A673 (cell line): ENCODE data around the gene C2CD2L. TPM values are rescaled to one million over a fixed set of nuclear protein-coding genes. Genes with fewer than 3 reads are reported as not detected.
A peak's percentile ranks its signal among the peaks of the same experiment; 100 is the strongest.
"Not testable (repeated sequence)": the region's sequence is repeated elsewhere in the genome, so short reads cannot be mapped to it uniquely, and the experiment has no call there.

ENCODE experiments used
- Bru-seq: library from RNA; stranded (reverse); fragments of 400-500 nt; gene quantifications from one replicate; lab custom pipeline; 2021; lab: Mats Ljungman, UMichigan
- BruChase-seq, 2 experiments: library from RNA; stranded (reverse); fragments of 400-500 nt; gene quantifications; one replicate each; lab custom pipeline; 2021; lab: Mats Ljungman, UMichigan
- BruUV-seq: library from RNA; stranded (reverse); fragments of 400-500 nt; replicated peaks from 2 replicates; lab custom pipeline; 2021; lab: Mats Ljungman, UMichigan
- CTCF ChIA-PET: fragments of 300-600 bp; sonication (Branson Sonifier 250); formaldehyde crosslinking; loops from one replicate; lab custom pipeline; 2022; ENCODE audit warnings: antibody characterized with exemption; lab: Charles Lee
- POLR2A ChIA-PET: fragments of 300-600 bp; sonication (Branson Sonifier 250); formaldehyde crosslinking; loops from one replicate; lab custom pipeline; 2022; ENCODE audit warnings: antibody characterized with exemption; ENCODE audit not compliant: low non-redundant PET; lab: Charles Lee
- DNase-seq: peaks from one replicate; pipeline ENCODE4 v3.0.0-alpha.2; 2015; ENCODE audit warnings: low spot score
- H3K27ac ChIP-seq: fragments of 200-600 bp; sonication (generic); 2 replicates; pipeline ENCODE4 v1.5.1; 2016; ENCODE audit warnings: mixed run types, low read depth, mild to moderate bottlenecking, mixed read lengths, antibody characterized with exemption, low read length; ENCODE audit not compliant: poor library complexity, severe bottlenecking
- H3K27me3 ChIP-seq: fragments of 200-600 bp; sonication (generic); replicated peaks from 2 replicates; pipeline ENCODE4 v1.6.1; 2017; ENCODE audit warnings: mixed run types, low read depth, mild to moderate bottlenecking, mixed read lengths, antibody characterized with exemption, low read length; ENCODE audit not compliant: insufficient read depth, poor library complexity
- H3K36me3 ChIP-seq: fragments of 200-600 bp; sonication (generic); 2 replicates; pipeline ENCODE4 v1.6.1; 2016; ENCODE audit warnings: mixed run types, mild to moderate bottlenecking, mixed read lengths, antibody characterized with exemption, low read length; ENCODE audit not compliant: insufficient read depth, poor library complexity, severe bottlenecking
- H3K4me1 ChIP-seq: fragments of 200-600 bp; sonication (generic); 2 replicates; pipeline ENCODE4 v1.6.1; 2017; ENCODE audit warnings: mixed run types, mild to moderate bottlenecking, mixed read lengths, antibody characterized with exemption, low read length; ENCODE audit not compliant: insufficient read depth, poor library complexity, severe bottlenecking
- H3K4me3 ChIP-seq: fragments of 200-600 bp; sonication (generic); 2 replicates; pipeline ENCODE4 v1.5.1; 2016; ENCODE audit warnings: low read depth, mixed run types, mild to moderate bottlenecking, mixed read lengths, low read length; ENCODE audit not compliant: poor library complexity, severe bottlenecking
- H3K9me3 ChIP-seq: fragments of 200-600 bp; sonication (generic); 2 replicates; pipeline ENCODE4 v1.6.1; 2016; ENCODE audit warnings: mixed run types, low read depth, mild to moderate bottlenecking, mixed read lengths, antibody characterized with exemption, low read length; ENCODE audit not compliant: poor library complexity, severe bottlenecking
- CTCF ChIP-seq: fragments of 300-800, 200-600 bp; sonication (generic); conservative IDR thresholded peaks from 2 replicates; pipeline ENCODE4 v1.5.1; 2017; ENCODE audit warnings: low read depth, mild to moderate bottlenecking, antibody characterized with exemption, low read length, moderate library complexity, mixed read lengths
- EZH2 ChIP-seq: fragments of 200-600 bp; sonication (generic); IDR thresholded peaks from 2 replicates; pipeline ENCODE4 v1.6.1; 2017; ENCODE audit warnings: borderline replicate concordance, low read depth, mild to moderate bottlenecking, mixed read lengths, antibody characterized with exemption, low read length; ENCODE audit not compliant: poor library complexity, severe bottlenecking
- intact Hi-C: fragments of 100-400 bp; cut with micrococcal nuclease; formaldehyde crosslinking; loops from one replicate; pipeline ENCODE4 v1.10.0; 2022; ENCODE audit not compliant: unreplicated experiment
- long read RNA-seq: library from polyadenylated mRNA; stranded (forward); transcript quantifications from one replicate; pipeline ENCODE4 v2.0.0, GENCODE V29; 2022
- total RNA-seq: library from RNA; stranded (reverse); gene quantifications from 2 replicates; pipeline ENCODE4 v1.2.3, GENCODE V29; 2021

Gene C2CD2L
- total RNA-seq (17.1 and 17.8 TPM in 2 replicates), Bru-seq, nascent RNA (percentile 51 among the genes with signal in this experiment), BruChase-seq, experiment 1, labeled RNA remaining after a 2-hour chase (percentile 59 among the genes with signal in this experiment), BruChase-seq, experiment 2, labeled RNA remaining after a 6-hour chase (percentile 62 among the genes with signal in this experiment)
- long read RNA-seq, full-length matches to known transcripts: 3 of 10 reads
- long read RNA-seq, partial matches to known transcripts: 1 of 10 reads
- long read RNA-seq, other reads (novel, unspliced or antisense): 6 of 10 reads

- intact Hi-C loops: no loop called here
- DNase-seq: peak; percentile 97
- ChIA-PET POLR2A (interaction anchor here (0.6 kb wide), 2 partner anchors 23 to 63 kb away, joined by 3 to 13 read pairs; no protein-coding TSS in a partner anchor), CTCF (interaction anchor here (0.6 kb wide), 1 partner anchor 22 kb away, joined by 12 read pairs; no protein-coding TSS in a partner anchor)
- H3K27ac ChIP-seq: peak within 1 kb of the TSS; percentile 84
- H3K9me3 ChIP-seq: no peaks in the 10 kb centered on the region
- H3K27me3 ChIP-seq: no peaks in the 10 kb centered on the region
- no TSS peak for BruUV-seq
- H3K4me3 ChIP-seq: peak within 1 kb of the TSS; percentile 97
- H3K4me1 ChIP-seq: peaks cover 27% of the 10 kb centered on the region
- H3K36me3 ChIP-seq: peaks cover 10% of the 10 kb centered on the region
- no peak for TF ChIP-seq EZH2
- no peak for TF ChIP-seq CTCF
These were observed at the start of gene C2CD2L for GRCh38 chr11:119106564-119107537. TSS of gene C2CD2L (plus strand) at chr11:119107344. CDS start at chr11:119107742, 398 bp downstream.

GRCh38 chr11:119059128-119059527, 48.0 kb upstream of the C2CD2L start:
- DNase-seq, POLR2A ChIA-PET, intact Hi-C loops, H3K4me3 ChIP-seq, BruUV-seq, H3K27me3 ChIP-seq, H3K27ac ChIP-seq, H3K9me3 ChIP-seq, CTCF ChIA-PET: not testable (repeated sequence)
- peaks cover 18% of the 10 kb centered on the region for H3K36me3 ChIP-seq
- peaks cover 13% of the 10 kb centered on the region for H3K4me1 ChIP-seq

GRCh38 chr11:119061256-119061655, 45.9 kb upstream of the C2CD2L start:
- Histone ChIP-seq H3K4me1 (peaks cover 3% of the 10 kb centered on the region), H3K9me3 (no peaks in the 10 kb centered on the region), H3K36me3 (no peaks in the 10 kb centered on the region), H3K27ac (no peak overlapping the region), H3K4me3 (no peak overlapping the region), H3K27me3 (no peaks in the 10 kb centered on the region)
- no TSS peak for BruUV-seq
- POLR2A ChIA-PET: no interaction called here
- intact Hi-C loops: no loop called here
- CTCF ChIA-PET: no interaction called here
- TF ChIP-seq EZH2: no peak
- no peak for TF ChIP-seq CTCF
- no peak for DNase-seq
